ENCODE results near the gene CCDC102A.

DNA sequence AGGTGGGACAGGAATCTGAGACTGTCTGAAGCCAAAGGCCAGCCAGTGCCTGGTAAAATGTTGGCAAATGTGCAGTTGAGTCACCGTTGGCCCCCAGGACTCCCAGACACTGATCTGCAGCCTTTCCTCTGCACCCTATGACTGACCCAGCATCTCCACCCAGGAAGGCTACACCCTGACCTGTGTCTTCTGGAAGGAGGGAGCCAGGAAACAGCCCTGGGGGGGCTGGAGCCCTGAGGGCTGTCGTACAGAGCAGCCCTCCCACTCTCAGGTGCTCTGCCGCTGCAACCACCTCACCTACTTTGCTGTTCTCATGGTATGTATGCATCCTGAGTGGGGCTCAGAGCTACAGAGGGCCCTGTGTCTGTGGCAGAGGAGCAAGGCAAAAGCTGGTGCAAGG, 30.1 kb upstream of the CCDC102A start:
- TF ChIP-seq, protein P1, sequence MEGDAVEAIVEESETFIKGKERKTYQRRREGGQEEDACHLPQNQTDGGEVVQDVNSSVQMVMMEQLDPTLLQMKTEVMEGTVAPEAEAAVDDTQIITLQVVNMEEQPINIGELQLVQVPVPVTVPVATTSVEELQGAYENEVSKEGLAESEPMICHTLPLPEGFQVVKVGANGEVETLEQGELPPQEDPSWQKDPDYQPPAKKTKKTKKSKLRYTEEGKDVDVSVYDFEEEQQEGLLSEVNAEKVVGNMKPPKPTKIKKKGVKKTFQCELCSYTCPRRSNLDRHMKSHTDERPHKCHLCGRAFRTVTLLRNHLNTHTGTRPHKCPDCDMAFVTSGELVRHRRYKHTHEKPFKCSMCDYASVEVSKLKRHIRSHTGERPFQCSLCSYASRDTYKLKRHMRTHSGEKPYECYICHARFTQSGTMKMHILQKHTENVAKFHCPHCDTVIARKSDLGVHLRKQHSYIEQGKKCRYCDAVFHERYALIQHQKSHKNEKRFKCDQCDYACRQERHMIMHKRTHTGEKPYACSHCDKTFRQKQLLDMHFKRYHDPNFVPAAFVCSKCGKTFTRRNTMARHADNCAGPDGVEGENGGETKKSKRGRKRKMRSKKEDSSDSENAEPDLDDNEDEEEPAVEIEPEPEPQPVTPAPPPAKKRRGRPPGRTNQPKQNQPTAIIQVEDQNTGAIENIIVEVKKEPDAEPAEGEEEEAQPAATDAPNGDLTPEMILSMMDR (IDR thresholded peaks at IDR 0.05), result no peak
- TF ChIP-seq POLR2AphosphoS5 (IDR thresholded peaks at IDR 0.05) (no peak), POLR2A (IDR thresholded peaks at IDR 0.05) (no peak)
